Naive B cell (primary cell): ENCODE results near the gene GPR89B. TPM values are rescaled to one million over a fixed set of nuclear protein-coding genes. Genes with fewer than 3 reads are reported as not detected.
"Not testable (repeated sequence)": the region's sequence is repeated elsewhere in the genome, so short reads cannot be mapped to it uniquely, and the experiment has no call there.

Source experiments
- ATAC-seq, 2 donors: fragments of 150-1000 bp; cut with Tn5 transposase; 2 replicates each; pipeline ENCODE4 v1.10.0; 2021; ENCODE audit warnings: low read depth in 2 of 2, mild to moderate bottlenecking in 2 of 2, moderate library complexity in 2 of 2
- DNase-seq: peaks from one replicate; pipeline ENCODE4 v3.0.0; 2022
- H3K27ac Mint-ChIP-seq, 6 donors: one replicate each; pipeline ENCODE4 v1.8.0; 2020 to 2022; ENCODE audit warnings: mild to moderate bottlenecking in 6 of 6, mixed read lengths in 6 of 6, moderate library complexity in 5 of 6, inconsistent platforms in 2 of 6
- H3K27me3 Mint-ChIP-seq, 3 donors: one replicate each; pipeline ENCODE4 v1.8.0; 2021 to 2022; ENCODE audit warnings: mixed read lengths in 3 of 3, mild to moderate bottlenecking in 1 of 3
- H3K36me3 Mint-ChIP-seq, 2 donors: one replicate each; pipeline ENCODE4 v1.8.0; 2020 to 2022; ENCODE audit warnings: mixed read lengths in 2 of 2, inconsistent platforms in 1 of 2, mild to moderate bottlenecking in 1 of 2
- H3K4me1 Mint-ChIP-seq, 3 donors: one replicate each; pipeline ENCODE4 v1.8.0; 2020 to 2022; ENCODE audit warnings: mixed read lengths in 3 of 3, inconsistent platforms in 1 of 3, mild to moderate bottlenecking in 1 of 3, moderate library complexity in 1 of 3
- H3K4me3 Mint-ChIP-seq, 8 donors: one replicate each; pipeline ENCODE4 v1.8.0; 2020 to 2022; ENCODE audit warnings: mild to moderate bottlenecking in 8 of 8, mixed read lengths in 8 of 8, moderate library complexity in 8 of 8, inconsistent platforms in 2 of 8
- H3K9me3 Mint-ChIP-seq, 7 donors: one replicate each; pipeline ENCODE4 v1.8.0; 2020 to 2022; ENCODE audit warnings: mixed read lengths in 7 of 7, mild to moderate bottlenecking in 5 of 7, inconsistent platforms in 2 of 7, moderate library complexity in 1 of 7
- polyA plus RNA-seq, 6 donors: library from polyadenylated mRNA; unstranded; fragments of 300-500 nt; fragmentation: Illumina TruSeq; gene quantifications; one replicate each; pipeline ENCODE4 v1.2.3, GENCODE V29; 2021; ENCODE audit warnings: low read depth in 6 of 6

Gene GPR89B
- polyA plus RNA-seq, 6 donors from 2014 or later: 10.5 to 19.0 (median 12.8) TPM

GRCh38 chr1:148014289-148015200 is 86.3 kb downstream of the GPR89B start:
- Mint-ChIP-seq H3K4me3 (peak overlapping the region in 7 of 8 donors; percentile 32 to 72 (median 61)), H3K27me3 (peaks cover 26 to 55% (median 35%) of the 10 kb centered on the region in 3 donors), H3K4me1 (peaks cover 5 to 19% (median 10%) of the 10 kb centered on the region in 3 donors)
- not testable (repeated sequence) for H3K36me3 Mint-ChIP-seq, H3K27ac Mint-ChIP-seq, DNase-seq, H3K9me3 Mint-ChIP-seq
- peak in 1 of 2 donors; percentile 44 for ATAC-seq

- not testable (repeated sequence) for H3K27me3 Mint-ChIP-seq, ATAC-seq, DNase-seq, H3K4me3 Mint-ChIP-seq, H3K4me1 Mint-ChIP-seq, H3K9me3 Mint-ChIP-seq, H3K36me3 Mint-ChIP-seq, H3K27ac Mint-ChIP-seq
Observed at GRCh38 chr1:148024918-148025317, 96.7 kb downstream of the GPR89B start.

DNA sequence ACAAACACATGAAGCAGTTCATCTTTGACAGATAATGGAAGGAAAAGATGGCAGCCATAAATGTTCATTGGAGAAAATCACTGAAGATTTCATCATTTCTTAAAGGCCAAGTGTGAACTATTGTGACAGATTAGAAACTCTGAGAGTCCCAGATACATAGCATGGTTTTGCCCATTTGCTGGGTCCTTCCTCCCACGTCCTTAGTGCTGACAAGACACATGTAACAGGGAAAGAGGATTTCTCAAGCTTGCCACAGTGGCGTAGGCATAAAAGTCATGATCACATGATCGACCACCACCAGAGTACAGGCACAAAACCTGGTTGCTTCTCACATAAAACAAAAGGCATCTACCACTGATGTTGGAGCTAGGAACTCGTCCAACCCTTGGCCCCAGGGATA is 98.8 kb downstream of the GPR89B start:
- H3K36me3 Mint-ChIP-seq, H3K4me3 Mint-ChIP-seq, ATAC-seq, H3K27ac Mint-ChIP-seq, DNase-seq, H3K9me3 Mint-ChIP-seq, H3K4me1 Mint-ChIP-seq, H3K27me3 Mint-ChIP-seq: not testable (repeated sequence)

DNA sequence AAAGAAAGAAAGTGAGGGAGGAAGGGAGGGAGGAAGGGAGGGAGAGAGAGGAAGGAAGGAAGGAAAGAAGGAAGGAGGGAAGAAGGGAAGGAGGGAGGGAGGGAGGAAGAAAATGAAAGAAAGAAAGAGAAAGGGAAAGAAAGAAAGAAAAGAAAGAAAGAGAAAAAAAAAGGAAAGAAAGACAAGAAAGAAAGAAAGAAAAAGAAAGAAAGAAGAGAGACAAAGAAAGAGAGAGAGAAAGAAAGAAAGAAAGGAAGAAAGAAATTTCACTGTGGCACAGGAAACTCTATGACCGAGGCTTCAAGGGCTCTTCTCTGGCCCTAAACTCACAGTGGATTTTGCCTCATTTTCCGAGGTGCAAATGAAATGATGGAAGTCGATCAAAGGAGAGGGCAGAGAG is 104.0 kb downstream of the GPR89B start:
- peak overlapping the region in 6 of 8 donors; percentile 2 to 91 (median 63) for H3K4me3 Mint-ChIP-seq
- DNase-seq, ATAC-seq, H3K9me3 Mint-ChIP-seq, H3K4me1 Mint-ChIP-seq, H3K27ac Mint-ChIP-seq: not testable (repeated sequence)
- peaks cover 5 to 11% (median 10%) of the 10 kb centered on the region in 3 donors for H3K27me3 Mint-ChIP-seq
- H3K36me3 Mint-ChIP-seq: peaks cover 0 to 10% of the 10 kb centered on the region in 2 donors

DNA sequence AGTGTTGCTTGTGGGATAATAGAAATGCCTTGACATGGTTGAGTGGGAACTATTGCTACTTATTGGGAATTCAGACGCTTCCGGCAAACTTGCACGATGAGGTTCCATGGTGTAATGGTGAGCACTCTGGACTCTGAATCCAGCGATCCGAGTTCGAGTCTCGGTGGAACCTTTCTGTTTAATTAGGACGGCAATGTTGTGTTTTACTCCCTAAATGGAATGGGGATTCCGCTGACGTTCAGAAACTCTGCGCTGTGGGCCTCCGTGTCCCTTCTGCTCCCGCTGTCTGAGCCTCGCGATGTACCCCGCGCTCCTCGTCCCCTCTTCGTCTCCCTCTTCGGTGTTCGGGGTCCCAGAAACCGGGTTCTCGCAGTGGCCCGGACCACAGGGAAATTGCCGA is 104.5 kb downstream of the GPR89B start:
- Mint-ChIP-seq H3K36me3 (peaks cover 0 to 10% of the 10 kb centered on the region in 2 donors), H3K27me3 (peaks cover 5 to 11% (median 10%) of the 10 kb centered on the region in 3 donors), H3K4me3 (peak overlapping the region in 1 of 8 donors; percentile 54)
- not testable (repeated sequence) for H3K4me1 Mint-ChIP-seq, H3K9me3 Mint-ChIP-seq, ATAC-seq, H3K27ac Mint-ChIP-seq, DNase-seq

DNA sequence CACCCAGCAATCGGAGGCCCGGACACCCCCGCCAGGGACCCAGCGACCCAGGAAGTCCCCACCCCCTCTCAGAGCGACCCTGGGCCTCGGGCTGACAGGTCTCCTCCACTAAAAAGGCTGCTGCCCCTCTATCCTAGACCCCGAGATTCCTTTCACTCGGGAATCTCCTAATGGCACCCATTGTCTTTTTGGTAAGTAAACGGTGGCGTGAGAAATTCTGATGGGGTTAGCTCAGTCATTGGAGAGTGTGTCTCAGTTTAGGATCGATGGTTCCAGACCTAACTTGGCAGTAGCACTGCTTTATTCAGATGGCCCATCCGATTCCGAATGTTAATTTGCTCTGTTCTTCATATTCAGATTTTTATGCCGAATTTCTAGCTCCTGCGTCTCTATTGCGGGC is 104.9 kb downstream of the GPR89B start:
- H3K27ac Mint-ChIP-seq, H3K4me1 Mint-ChIP-seq, H3K9me3 Mint-ChIP-seq, DNase-seq, ATAC-seq: not testable (repeated sequence)
- Mint-ChIP-seq H3K27me3 (peaks cover 5 to 11% (median 10%) of the 10 kb centered on the region in 3 donors), H3K4me3 (peak overlapping the region in 1 of 8 donors; percentile 36), H3K36me3 (peaks cover 0 to 10% of the 10 kb centered on the region in 2 donors)

DNA sequence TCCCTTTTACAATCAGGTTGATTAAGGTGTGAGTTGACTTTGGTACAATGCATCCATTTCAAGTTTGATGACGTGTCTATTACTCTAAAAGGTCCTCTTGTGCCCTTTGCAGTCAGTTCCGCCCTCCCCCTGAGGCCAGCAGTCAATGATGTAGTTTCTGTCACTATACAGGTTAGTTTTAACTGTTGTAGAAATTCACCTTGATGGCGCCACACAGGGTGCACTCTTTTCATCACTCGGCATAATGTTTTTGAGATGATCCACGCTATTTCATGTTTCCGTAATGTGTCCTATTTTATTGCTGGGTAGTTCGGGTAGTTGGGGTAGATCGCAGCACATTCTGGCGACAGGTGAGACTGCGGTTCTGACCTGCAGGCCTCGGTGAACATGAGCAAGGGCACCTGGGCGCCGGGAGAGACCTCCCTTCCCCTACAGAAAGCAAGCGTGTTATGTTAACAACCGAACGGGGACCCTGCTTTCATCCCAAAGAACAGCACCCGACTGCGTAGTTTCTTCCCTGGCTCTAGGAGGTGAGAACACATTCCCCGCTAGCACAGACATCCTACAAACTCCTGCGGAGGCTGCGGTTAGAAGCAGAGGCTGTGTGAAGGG is 109.7 kb downstream of the GPR89B start:
- peak overlapping the region; percentile 75 to 93 (median 90) for H3K4me3 Mint-ChIP-seq
- ATAC-seq: peak; percentile 0 to 5
- peak overlapping the region; percentile 95 to 100 (median 99) for H3K27ac Mint-ChIP-seq
- not testable (repeated sequence) for H3K36me3 Mint-ChIP-seq, H3K9me3 Mint-ChIP-seq, H3K4me1 Mint-ChIP-seq, DNase-seq, H3K27me3 Mint-ChIP-seq

- H3K36me3 Mint-ChIP-seq, H3K9me3 Mint-ChIP-seq, H3K4me1 Mint-ChIP-seq, H3K27me3 Mint-ChIP-seq: not testable (repeated sequence)
- Mint-ChIP-seq H3K27ac (peak overlapping the region; percentile 95 to 100 (median 99)), H3K4me3 (peak overlapping the region; percentile 75 to 93 (median 90))
- DNase-seq (peak; percentile 77), ATAC-seq (peak; percentile 83 to 85)
Observed at GRCh38 chr1:148038462-148039333, 110.5 kb downstream of the GPR89B start.

Other genes starting within 250 kb of the GPR89B start
- not detected for gene GJA5, start 167.8 kb upstream of the GPR89B start, polyA plus RNA-seq
- gene GJA8, start 25.6 kb upstream of the GPR89B start, polyA plus RNA-seq: not detected
- 10 to 100 TPM in 1 of 6 donors, 1 to 10 TPM in 5; 1.3 to 10.1 (median 3.9) TPM for gene NBPF11, start 223.9 kb downstream of the GPR89B start, polyA plus RNA-seq